AG09309 (cell line): Measurements from ENCODE around the gene BTG1.

ENCODE experiments used
- DNase-seq: peaks from one replicate; pipeline ENCODE4 v3.0.0-alpha.2; 2010; ENCODE audit warnings: low read depth
- H3K4me3 ChIP-seq: 2 replicates; pipeline ENCODE4 v1.5.1; 2011; ENCODE audit warnings: mild to moderate bottlenecking, low read depth, low read length, moderate library complexity; ENCODE audit not compliant: control insufficient read depth
- CTCF ChIP-seq: IDR thresholded peaks from 2 replicates; pipeline ENCODE4 v1.5.1; 2011; ENCODE audit warnings: mild to moderate bottlenecking, low read depth, low read length, inconsistent platforms; ENCODE audit not compliant: insufficient read depth, control insufficient read depth; ENCODE audit errors: missing control alignments

BTG1 gene

GRCh38 chr12:92118826-92119536 lies 26.7 kb downstream of the BTG1 start:
- H3K4me3 ChIP-seq = no peak overlapping the region
- DNase-seq = no peak
- no peak for TF ChIP-seq CTCF

DNA sequence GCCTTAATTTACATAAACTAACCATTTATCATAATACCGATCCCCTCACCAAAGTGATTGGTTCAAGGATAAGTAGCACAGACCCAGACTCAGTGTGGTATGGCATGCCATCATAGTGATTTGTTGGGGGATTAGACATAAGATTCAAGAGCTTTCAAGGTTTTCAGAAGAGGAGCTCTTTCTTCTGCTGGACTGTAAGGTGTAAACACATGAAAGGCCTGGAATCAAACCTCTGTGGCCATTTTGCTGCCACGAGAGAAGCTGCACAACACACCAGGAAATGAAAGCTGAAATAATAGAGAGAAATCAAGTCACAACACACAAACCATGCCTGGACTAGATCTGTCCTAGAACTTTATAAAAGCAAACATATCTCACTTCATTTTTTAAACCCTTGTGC lies 30.8 kb downstream of the BTG1 start:
- no peak for DNase-seq
- no peak for TF ChIP-seq CTCF
- H3K4me3 ChIP-seq = no peak overlapping the region

DNA sequence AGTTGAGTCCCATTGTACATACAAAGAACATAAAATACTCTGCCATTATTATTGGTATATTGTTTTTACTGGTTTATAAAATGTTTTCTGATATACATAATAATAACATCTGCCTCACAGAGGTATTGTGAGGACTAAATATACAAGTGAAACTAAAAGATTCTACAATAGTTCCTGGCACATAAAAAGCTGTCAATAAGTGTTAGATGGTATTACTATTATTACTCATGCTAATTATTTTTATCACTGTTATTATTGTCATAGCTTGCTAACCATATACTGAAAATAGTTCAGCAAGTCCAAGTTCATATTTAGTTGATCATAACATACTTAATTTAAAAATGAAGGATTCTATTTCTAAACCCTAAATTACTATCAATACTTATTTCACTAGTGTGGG lies 34.4 kb downstream of the BTG1 start:
- DNase-seq = no peak
- no peak for TF ChIP-seq CTCF
- no peak overlapping the region for H3K4me3 ChIP-seq

DNA sequence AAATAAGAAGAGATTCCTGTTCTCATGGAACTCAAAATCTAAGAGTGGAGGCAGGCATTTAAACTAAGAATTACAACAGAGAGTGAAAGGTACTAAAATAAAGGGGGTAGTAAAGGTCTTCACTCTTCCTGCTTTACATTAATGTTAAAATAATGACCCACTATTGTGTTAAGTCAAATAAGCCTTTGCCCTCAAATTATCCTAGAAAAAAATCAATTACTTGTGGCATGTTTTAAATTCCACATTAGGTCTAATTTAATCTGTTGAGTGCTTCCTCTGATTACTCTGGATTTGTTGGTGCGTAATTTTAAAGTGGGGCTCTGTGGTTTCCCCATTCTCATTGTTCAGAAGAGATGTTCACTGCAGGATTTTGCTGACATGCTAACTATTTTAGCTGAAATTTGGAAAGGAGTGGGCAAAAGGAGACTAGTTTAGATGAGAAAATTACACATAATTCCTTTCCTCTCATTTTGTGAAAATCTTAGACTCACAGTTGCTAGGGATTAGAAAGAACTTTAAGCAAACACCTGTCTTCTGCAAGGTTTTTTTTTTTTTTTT lies 35.5 kb downstream of the BTG1 start:
- DNase-seq = no peak
- no peak for TF ChIP-seq CTCF
- H3K4me3 ChIP-seq = no peak overlapping the region

GRCh38 chr12:92109613-92110012 lies 36.0 kb downstream of the BTG1 start:
- TF ChIP-seq CTCF = no peak
- DNase-seq = no peak
- no peak overlapping the region for H3K4me3 ChIP-seq

DNA sequence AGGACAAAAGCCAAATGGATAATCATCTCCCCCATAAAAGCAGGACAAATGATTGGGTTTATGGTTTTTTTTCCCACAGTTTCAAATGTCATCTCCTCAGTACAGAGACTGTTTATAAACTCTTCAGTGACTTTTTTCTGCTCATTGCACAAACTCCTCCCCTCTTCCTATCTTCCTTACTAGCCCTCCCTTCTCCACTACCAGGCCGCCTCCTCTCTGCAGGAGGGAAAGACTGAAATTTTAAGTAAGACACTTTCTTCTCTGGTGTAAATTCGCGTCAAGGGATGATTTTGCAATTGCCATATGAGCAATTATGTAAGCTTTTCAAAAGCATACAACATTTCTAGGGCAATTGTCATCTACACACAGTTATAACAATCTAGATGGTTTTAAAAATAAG lies 37.0 kb downstream of the BTG1 start:
- peak; percentile 64 for DNase-seq
- no peak overlapping the region for H3K4me3 ChIP-seq

More for the DNA sequence above, 37.0 kb downstream of the BTG1 start:
- peak; percentile 1 for TF ChIP-seq CTCF
